Medulla oblongata (tissue), 1 donor: ENCODE results near the gene TGM4.
A peak's percentile ranks its signal among the peaks of the same experiment; 100 is the strongest.

Experiments
- DNase-seq: peaks from one replicate; pipeline ENCODE4 v3.0.0-alpha.2; 2015; ENCODE audit errors: extremely low spot score

The TGM4 gene

GRCh38 chr3:44880284-44880683 is 5.9 kb downstream of the TGM4 start:
- DNase-seq = no peak

GRCh38 chr3:44883213-44883955 is 9.0 kb downstream of the TGM4 start:
- no peak for DNase-seq

- DNase-seq = no peak
Observed at GRCh38 chr3:44883999-44884431, 9.6 kb downstream of the TGM4 start.

- DNase-seq = no peak
Observed at GRCh38 chr3:44885618-44886017, 11.2 kb downstream of the TGM4 start.

GRCh38 chr3:44886561-44886960 is 12.2 kb downstream of the TGM4 start:
- no peak for DNase-seq

GRCh38 chr3:44887101-44887500 is 12.7 kb downstream of the TGM4 start:
- no peak for DNase-seq

- DNase-seq = no peak
Observed at GRCh38 chr3:44890258-44890657, 15.8 kb downstream of the TGM4 start.

- DNase-seq = no peak
Observed at GRCh38 chr3:44890852-44891251, 16.4 kb downstream of the TGM4 start.

- DNase-seq = no peak
Observed at GRCh38 chr3:44892689-44893088, 18.3 kb downstream of the TGM4 start.

GRCh38 chr3:44893097-44893496 is 18.7 kb downstream of the TGM4 start:
- no peak for DNase-seq

GRCh38 chr3:44894485-44894884 is 20.1 kb downstream of the TGM4 start:
- DNase-seq = no peak

GRCh38 chr3:44896440-44896839 is 22.0 kb downstream of the TGM4 start:
- no peak for DNase-seq

GRCh38 chr3:44899683-44900367 is 25.4 kb downstream of the TGM4 start:
- no peak for DNase-seq

GRCh38 chr3:44902628-44903027 is 28.2 kb downstream of the TGM4 start:
- DNase-seq = no peak

- DNase-seq = no peak
Observed at GRCh38 chr3:44903314-44903713, 28.9 kb downstream of the TGM4 start.

- no peak for DNase-seq
Observed at GRCh38 chr3:44903751-44904150, 29.3 kb downstream of the TGM4 start.

GRCh38 chr3:44905446-44906157 is 31.2 kb downstream of the TGM4 start:
- DNase-seq = no peak

- DNase-seq = no peak
Observed at GRCh38 chr3:44906997-44907396, 32.6 kb downstream of the TGM4 start.

- DNase-seq = no peak
Observed at GRCh38 chr3:44907612-44908011, 33.2 kb downstream of the TGM4 start.

- no peak for DNase-seq
Observed at GRCh38 chr3:44909063-44909462, 34.7 kb downstream of the TGM4 start.

- no peak for DNase-seq
Observed at GRCh38 chr3:44910693-44911092, 36.3 kb downstream of the TGM4 start.

- peak; percentile 74 for DNase-seq
Observed at GRCh38 chr3:44913868-44914468, 39.6 kb downstream of the TGM4 start.
